Hepatocyte (in vitro differentiated cells): Measurements from ENCODE around the gene UROC1. TPM values are rescaled to one million over a fixed set of nuclear protein-coding genes. Genes with fewer than 3 reads are reported as not detected.

Experiments used
- DNase-seq: peaks from one replicate; pipeline ENCODE4 v3.0.0-alpha.2; 2016; ENCODE audit warnings: low spot score
- H2AFZ ChIP-seq: fragments of 200-600 bp; sonication (generic); 2 replicates; pipeline ENCODE4 v1.6.0; 2016; ENCODE audit warnings: antibody characterized with exemption, mild to moderate bottlenecking
- H3K27ac ChIP-seq: fragments of 200-600 bp; sonication (generic); 2 replicates; pipeline ENCODE4 v1.5.1; 2016; ENCODE audit warnings: mild to moderate bottlenecking
- H3K27me3 ChIP-seq: fragments of 200-600 bp; sonication (generic); 2 replicates; pipeline ENCODE4 v1.6.1; 2016
- H3K36me3 ChIP-seq: fragments of 200-600 bp; sonication (generic); replicated peaks from 2 replicates; pipeline ENCODE4 v1.5.1; 2016; ENCODE audit warnings: low read depth; ENCODE audit not compliant: insufficient read depth
- H3K4me1 ChIP-seq: fragments of 200-600 bp; sonication (generic); 2 replicates; pipeline ENCODE4 v1.5.1; 2016; ENCODE audit warnings: mild to moderate bottlenecking, moderate library complexity; ENCODE audit not compliant: insufficient read depth
- H3K4me2 ChIP-seq: fragments of 200-600 bp; sonication (generic); 2 replicates; pipeline ENCODE4 v1.6.0; 2016
- H3K4me3 ChIP-seq: fragments of 200-600 bp; sonication (generic); 2 replicates; pipeline ENCODE4 v1.5.1; 2016; ENCODE audit warnings: mild to moderate bottlenecking
- H3K79me2 ChIP-seq: fragments of 200-600 bp; sonication (generic); 2 replicates; pipeline ENCODE4 v1.6.0; 2017; ENCODE audit warnings: mild to moderate bottlenecking
- H3K9me2 ChIP-seq: fragments of 200-600 bp; sonication (generic); replicated peaks from 2 replicates; pipeline ENCODE4 v1.6.0; 2017; ENCODE audit warnings: mild to moderate bottlenecking; ENCODE audit not compliant: insufficient read depth
- H3K9me3 ChIP-seq: fragments of 200-600 bp; sonication (generic); 2 replicates; pipeline ENCODE4 v1.5.1; 2016; ENCODE audit warnings: low read depth, mild to moderate bottlenecking
- H4K20me1 ChIP-seq: fragments of 200-600 bp; sonication (generic); 2 replicates; pipeline ENCODE4 v1.6.0; 2016; ENCODE audit warnings: mild to moderate bottlenecking; ENCODE audit not compliant: insufficient read depth, poor library complexity, severe bottlenecking
- EZH2 ChIP-seq: fragments of 200-600 bp; sonication (generic); IDR thresholded peaks from 2 replicates; pipeline ENCODE4 v1.6.1; 2016; ENCODE audit warnings: antibody characterized with exemption, mild to moderate bottlenecking, borderline replicate concordance
- EZH2phosphoT487 ChIP-seq: fragments of 200-600 bp; sonication (generic); IDR thresholded peaks from one replicate; pipeline ENCODE4 v1.6.1; 2018; ENCODE audit warnings: antibody characterized with exemption, mild to moderate bottlenecking, low read depth, moderate library complexity; ENCODE audit not compliant: unreplicated experiment, severe bottlenecking
- WGBS: methylation state at CpG from one replicate; pipeline ENCODE4 v1.1.6; 2016; ENCODE audit warnings: low lambda C conversion rate; ENCODE audit errors: missing lambda C conversion rate; 5-methylcytosine and 5-hydroxymethylcytosine counted together
- polyA plus RNA-seq: library from polyadenylated mRNA; unstranded; fragments of >200 nt; fragmentation: Nextera tagmentation; extraction: Ambion mirVana; gene quantifications from 2 replicates; pipeline ENCODE4 v1.2.1, GENCODE V29; 2016
- total RNA-seq: library from RNA; depleted of rRNA; stranded (reverse); fragments of >200 nt; gene quantifications from 2 replicates; pipeline ENCODE4 v1.2.3, GENCODE V29; 2014
- TF ChIP-seq, protein P1 (sequence below): fragments of 200-600 bp; sonication (generic); IDR thresholded peaks from 2 replicates; pipeline ENCODE4 v1.5.1; 2016; ENCODE audit warnings: antibody characterized with exemption, mild to moderate bottlenecking; ENCODE audit not compliant: poor library complexity

UROC1 gene
- total and polyA plus RNA-seq, 2 experiments from 2014 or later: 2.3 to 4.2 TPM

DNA sequence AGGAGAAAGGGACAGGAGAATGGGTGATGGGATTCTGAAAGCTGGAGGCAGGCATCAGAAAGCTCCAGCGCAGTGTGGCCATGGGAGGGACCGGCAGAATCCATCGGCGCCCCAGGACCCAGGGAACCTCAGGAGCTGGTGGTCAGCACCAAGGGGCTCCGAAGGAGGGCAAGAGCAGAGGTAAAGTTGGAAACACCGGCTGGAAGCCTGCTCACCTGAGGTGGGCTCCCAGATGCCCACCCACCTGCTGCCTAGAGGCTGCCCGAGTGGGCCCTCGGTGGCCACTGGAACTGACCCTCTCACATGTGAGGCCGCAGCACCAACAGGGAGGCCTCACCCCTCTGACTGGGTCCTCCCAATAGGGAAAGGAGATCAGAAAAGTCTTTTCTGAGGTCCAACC, 31.6 kb downstream of the UROC1 start:
- H3K4me3 ChIP-seq: no peak overlapping the region
- TF ChIP-seq EZH2: no peak
- no peak for TF ChIP-seq EZH2phosphoT487
- TF ChIP-seq, protein P1, sequence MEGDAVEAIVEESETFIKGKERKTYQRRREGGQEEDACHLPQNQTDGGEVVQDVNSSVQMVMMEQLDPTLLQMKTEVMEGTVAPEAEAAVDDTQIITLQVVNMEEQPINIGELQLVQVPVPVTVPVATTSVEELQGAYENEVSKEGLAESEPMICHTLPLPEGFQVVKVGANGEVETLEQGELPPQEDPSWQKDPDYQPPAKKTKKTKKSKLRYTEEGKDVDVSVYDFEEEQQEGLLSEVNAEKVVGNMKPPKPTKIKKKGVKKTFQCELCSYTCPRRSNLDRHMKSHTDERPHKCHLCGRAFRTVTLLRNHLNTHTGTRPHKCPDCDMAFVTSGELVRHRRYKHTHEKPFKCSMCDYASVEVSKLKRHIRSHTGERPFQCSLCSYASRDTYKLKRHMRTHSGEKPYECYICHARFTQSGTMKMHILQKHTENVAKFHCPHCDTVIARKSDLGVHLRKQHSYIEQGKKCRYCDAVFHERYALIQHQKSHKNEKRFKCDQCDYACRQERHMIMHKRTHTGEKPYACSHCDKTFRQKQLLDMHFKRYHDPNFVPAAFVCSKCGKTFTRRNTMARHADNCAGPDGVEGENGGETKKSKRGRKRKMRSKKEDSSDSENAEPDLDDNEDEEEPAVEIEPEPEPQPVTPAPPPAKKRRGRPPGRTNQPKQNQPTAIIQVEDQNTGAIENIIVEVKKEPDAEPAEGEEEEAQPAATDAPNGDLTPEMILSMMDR: no peak
- H3K79me2 ChIP-seq: no peaks in the 10 kb centered on the region
- no peaks in the 10 kb centered on the region for H3K9me2 ChIP-seq
- H3K27ac ChIP-seq: no peak overlapping the region
- no peak overlapping the region for H3K4me2 ChIP-seq
- no peaks in the 10 kb centered on the region for H3K36me3 ChIP-seq
- H2AFZ ChIP-seq: no peak overlapping the region
- DNase-seq: no peak
- H3K27me3 ChIP-seq: no peaks in the 10 kb centered on the region
- peaks cover 6% of the 10 kb centered on the region for H3K4me1 ChIP-seq
- H3K9me3 ChIP-seq: no peaks in the 10 kb centered on the region
- no peaks in the 10 kb centered on the region for H4K20me1 ChIP-seq
- 98% methylated on average over 9 of the region's 9 CpGs for WGBS

GRCh38 chr3:126485176-126485897, 32.2 kb downstream of the UROC1 start:
- no peak overlapping the region for H3K4me2 ChIP-seq
- TF ChIP-seq EZH2phosphoT487: no peak

DNA sequence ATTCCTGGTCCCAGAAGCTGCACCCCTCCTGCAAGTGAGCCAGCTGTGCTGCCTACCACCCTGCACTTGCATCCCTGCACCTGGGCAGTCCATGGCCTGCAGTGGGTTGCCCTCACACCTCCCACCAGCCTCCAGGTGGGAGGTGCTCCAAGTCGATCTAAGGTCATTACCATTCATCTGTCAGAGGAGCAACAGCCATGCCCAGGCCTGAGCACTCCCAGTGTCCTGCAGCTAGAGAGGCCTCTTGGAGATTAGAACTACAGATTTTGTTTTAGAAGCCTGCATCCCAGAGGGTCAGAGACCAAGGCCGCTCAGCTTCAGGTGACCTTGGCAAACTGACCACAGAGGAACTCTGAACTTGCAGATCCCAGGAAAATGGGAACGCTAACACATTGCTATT, 32.9 kb downstream of the UROC1 start:
- TF ChIP-seq EZH2: no peak
- TF ChIP-seq EZH2phosphoT487: no peak
- TF ChIP-seq, protein P1: no peak
- Histone ChIP-seq H2AFZ (no peak overlapping the region), H3K4me2 (no peak overlapping the region), H3K27ac (no peak overlapping the region), H4K20me1 (no peaks in the 10 kb centered on the region), H3K79me2 (no peaks in the 10 kb centered on the region), H3K9me2 (no peaks in the 10 kb centered on the region), H3K4me1 (peaks cover 6% of the 10 kb centered on the region), H3K4me3 (no peak overlapping the region), H3K27me3 (no peaks in the 10 kb centered on the region), H3K36me3 (no peaks in the 10 kb centered on the region), H3K9me3 (no peaks in the 10 kb centered on the region)
- DNase-seq: no peak
- 71% methylated on average over 3 of the region's 3 CpGs for WGBS

More at GRCh38 chr3:126485176-126485897, 32.2 kb downstream of the UROC1 start:
- Histone ChIP-seq H3K79me2 (no peaks in the 10 kb centered on the region), H2AFZ (no peak overlapping the region), H3K4me3 (no peak overlapping the region), H3K9me2 (no peaks in the 10 kb centered on the region), H3K36me3 (no peaks in the 10 kb centered on the region), H3K27ac (no peak overlapping the region), H4K20me1 (no peaks in the 10 kb centered on the region), H3K27me3 (no peaks in the 10 kb centered on the region), H3K4me1 (peaks cover 6% of the 10 kb centered on the region), H3K9me3 (no peaks in the 10 kb centered on the region)
- 94% methylated on average over 6 of the region's 8 CpGs for whole genome bisulfite sequencing
- DNase-seq: no peak

GRCh38 chr3:126484148-126484547, 33.4 kb downstream of the UROC1 start:
- H3K4me2 ChIP-seq: no peak overlapping the region
- DNase-seq: no peak
- TF ChIP-seq EZH2phosphoT487 (no peak), EZH2 (no peak)
- TF ChIP-seq, protein P1: no peak

More at GRCh38 chr3:126484148-126484547, 33.4 kb downstream of the UROC1 start:
- 82% methylated on average over 3 of the region's 3 CpGs for WGBS
- no peak overlapping the region for H2AFZ ChIP-seq
- no peaks in the 10 kb centered on the region for H3K27me3 ChIP-seq
- no peak overlapping the region for H3K4me3 ChIP-seq
- no peak overlapping the region for H3K27ac ChIP-seq
- no peaks in the 10 kb centered on the region for H3K79me2 ChIP-seq
- H3K9me2 ChIP-seq: no peaks in the 10 kb centered on the region
- H3K36me3 ChIP-seq: no peaks in the 10 kb centered on the region
- no peaks in the 10 kb centered on the region for H3K9me3 ChIP-seq
- no peaks in the 10 kb centered on the region for H4K20me1 ChIP-seq
- H3K4me1 ChIP-seq: peaks cover 6% of the 10 kb centered on the region
